OCI-LY7 (cell line): ENCODE results near the gene DNASE1L3. TPM values are rescaled to one million over a fixed set of nuclear protein-coding genes. Genes with fewer than 3 reads are reported as not detected.

Source experiments
- BruUV-seq: library from RNA; stranded (reverse); fragments of 400-500 nt; replicated peaks from 2 replicates; lab custom pipeline; 2021; lab: Mats Ljungman, UMichigan
- CTCF ChIA-PET: fragments of 300-600 bp; sonication (Branson Sonifier 250); formaldehyde crosslinking; loops from one replicate; lab custom pipeline; 2022; ENCODE audit warnings: antibody characterized with exemption; ENCODE audit not compliant: unreplicated experiment; lab: Charles Lee
- POLR2A ChIA-PET: fragments of 300-600 bp; sonication (Branson Sonifier 250); formaldehyde crosslinking; loops from one replicate; lab custom pipeline; 2022; ENCODE audit warnings: antibody characterized with exemption; lab: Charles Lee
- DNase-seq: peaks from one replicate; pipeline ENCODE4 v3.0.0-alpha.2; 2015; ENCODE audit warnings: low spot score
- H2AFZ ChIP-seq: fragments of 200-600 bp; sonication (generic), shearing (Covaris generic); 2 replicates; pipeline ENCODE4 v1.6.1; 2014; ENCODE audit warnings: mild to moderate bottlenecking, antibody characterized with exemption, low read length, moderate library complexity
- H3K27ac ChIP-seq: fragments of 200-600 bp; sonication (generic); 2 replicates; pipeline ENCODE4 v1.5.1; 2014; ENCODE audit warnings: mixed run types, low read depth, mild to moderate bottlenecking, moderate library complexity, low read length, inconsistent platforms; ENCODE audit not compliant: poor library complexity, severe bottlenecking
- H3K36me3 ChIP-seq: fragments of 200-600 bp; sonication (generic); 2 replicates; pipeline ENCODE4 v1.6.1; 2014; ENCODE audit warnings: mild to moderate bottlenecking, antibody characterized with exemption, low read length, moderate library complexity, mixed read lengths; ENCODE audit not compliant: insufficient read depth
- H3K4me1 ChIP-seq: fragments of 200-600 bp; sonication (generic); 2 replicates; pipeline ENCODE4 v1.5.1; 2014; ENCODE audit warnings: mild to moderate bottlenecking, low read length; ENCODE audit not compliant: insufficient read depth, poor library complexity, severe bottlenecking
- H3K4me2 ChIP-seq: fragments of 200-600 bp; sonication (generic); 2 replicates; pipeline ENCODE4 v1.6.1; 2014; ENCODE audit warnings: mild to moderate bottlenecking, low read length
- H3K4me3 ChIP-seq: fragments of 200-600 bp; sonication (generic); 2 replicates; pipeline ENCODE4 v1.5.1; 2014; ENCODE audit warnings: mild to moderate bottlenecking, low read depth, low read length; ENCODE audit not compliant: poor library complexity, severe bottlenecking
- H3K79me2 ChIP-seq: fragments of 200-600 bp; sonication (generic); 2 replicates; pipeline ENCODE4 v1.6.1; 2016; ENCODE audit warnings: low read depth, mild to moderate bottlenecking, low read length, moderate library complexity, mixed read lengths; ENCODE audit not compliant: insufficient read depth
- H3K9me2 ChIP-seq: fragments of 200-600 bp; sonication (generic); 2 replicates; pipeline ENCODE4 v1.6.1; 2016; ENCODE audit warnings: mild to moderate bottlenecking, low read length, mixed read lengths; ENCODE audit not compliant: insufficient read depth
- H3K9me3 ChIP-seq: fragments of 200-600 bp; sonication (generic); 2 replicates; pipeline ENCODE4 v1.6.1; 2014; ENCODE audit warnings: mild to moderate bottlenecking, mixed run types, low read length, mixed read lengths
- H4K20me1 ChIP-seq: fragments of 200-600 bp; sonication (generic); 2 replicates; pipeline ENCODE4 v1.6.1; 2014; ENCODE audit warnings: mild to moderate bottlenecking, antibody characterized with exemption, low read length, moderate library complexity, mixed read lengths; ENCODE audit not compliant: insufficient read depth
- CTCF ChIP-seq: fragments of 200-600 bp; sonication (generic); conservative IDR thresholded peaks from 2 replicates; pipeline ENCODE4 v1.5.1; 2014; ENCODE audit warnings: mild to moderate bottlenecking, antibody characterized with exemption, low read length, moderate library complexity, mixed read lengths
- EZH2phosphoT487 ChIP-seq: fragments of 200-600 bp; sonication (generic); IDR thresholded peaks from 2 replicates; pipeline ENCODE4 v1.6.1; 2018; ENCODE audit warnings: low read depth, borderline replicate concordance, mild to moderate bottlenecking, mixed run types, antibody characterized with exemption, low read length, moderate library complexity, mixed read lengths
- intact Hi-C: fragments of 100-400 bp; cut with micrococcal nuclease; formaldehyde crosslinking; loops from one replicate; pipeline ENCODE4 v1.10.0; 2022; ENCODE audit not compliant: unreplicated experiment
- total RNA-seq, 2 experiments: library from RNA; depleted of rRNA in 1 of 2; stranded (reverse); fragments of >200 nt in 1 of 2; shearing (Covaris generic) in 1 of 2; gene quantifications; 2 replicates each; pipeline ENCODE4 v1.2.3, GENCODE V29; 2014 to 2022

The DNASE1L3 gene
- total RNA-seq, 2 experiments from 2014 or later, result 1.3 TPM; not detected in 1

DNA sequence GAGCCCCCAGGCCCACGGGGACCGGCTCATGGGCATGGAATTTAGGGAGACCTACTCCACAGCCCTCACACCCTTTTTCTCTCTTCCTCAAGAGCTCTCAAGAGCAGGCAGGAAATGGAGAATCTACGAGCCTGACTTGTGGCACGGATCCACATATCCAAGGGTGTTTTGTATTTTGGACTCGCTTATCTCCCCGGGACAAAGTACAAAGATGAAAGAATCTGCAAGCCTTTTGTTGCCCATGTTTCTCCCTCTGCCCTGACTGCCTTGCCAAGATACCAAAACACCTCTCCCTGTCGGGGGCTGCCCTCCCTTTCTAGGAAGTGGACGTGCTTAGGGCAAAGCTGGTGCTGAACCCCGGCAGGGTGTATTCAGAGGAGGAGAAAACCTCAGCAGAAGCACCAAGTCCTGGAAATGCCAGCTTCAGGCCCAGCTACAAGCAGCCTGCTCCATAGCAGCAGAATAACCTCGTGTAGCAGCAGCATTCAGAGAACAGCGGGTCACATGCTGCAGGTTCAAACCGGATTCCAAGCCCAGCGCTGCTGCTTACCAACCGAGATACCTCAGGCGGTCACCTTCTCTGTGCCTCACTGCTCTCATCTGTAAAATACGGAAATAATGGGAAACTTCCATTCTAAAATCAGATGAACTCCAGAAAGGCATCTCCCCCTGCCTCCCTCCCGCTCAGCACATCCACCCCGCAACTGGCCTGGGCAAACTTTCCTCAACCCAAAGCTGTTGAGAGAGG, 35.2 kb downstream of the DNASE1L3 start:
- no peaks in the 10 kb centered on the region for H4K20me1 ChIP-seq
- no peaks in the 10 kb centered on the region for H3K36me3 ChIP-seq
- no peak overlapping the region for H3K4me2 ChIP-seq
- CTCF ChIA-PET, result no interaction called here
- H3K27ac ChIP-seq, result no peak overlapping the region
- intact Hi-C loops, result loop anchor here (2.0 to 10.0 kb wide), 4 partner anchors 42 to 357 kb away; partner anchors contain the start of gene FLNB
- H3K79me2 ChIP-seq, result no peaks in the 10 kb centered on the region
- peaks cover 15% of the 10 kb centered on the region for H3K4me1 ChIP-seq
- TF ChIP-seq CTCF (no peak), EZH2phosphoT487 (no peak)
- H3K9me2 ChIP-seq, result no peaks in the 10 kb centered on the region
- no peaks in the 10 kb centered on the region for H3K9me3 ChIP-seq
- BruUV-seq, result no TSS peak
- H3K4me3 ChIP-seq, result no peak overlapping the region
- POLR2A ChIA-PET, result no interaction called here
- H2AFZ ChIP-seq, result no peak overlapping the region
- DNase-seq, result no peak

DNA sequence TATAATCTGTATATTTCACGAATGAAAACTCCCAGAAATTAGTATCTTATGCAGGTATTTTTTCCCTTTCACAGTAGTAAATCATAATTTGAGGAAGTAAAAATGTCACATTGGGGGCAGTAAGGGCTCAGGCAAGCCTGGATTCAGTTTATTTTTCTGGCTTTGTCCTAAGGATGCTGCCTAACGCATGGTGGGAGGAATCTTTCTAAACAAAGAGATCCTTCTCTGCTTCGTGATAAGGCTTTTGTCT, 35.7 kb downstream of the DNASE1L3 start:
- Histone ChIP-seq H3K27ac (no peak overlapping the region), H3K36me3 (no peaks in the 10 kb centered on the region), H2AFZ (no peak overlapping the region), H3K4me3 (no peak overlapping the region), H3K4me2 (no peak overlapping the region), H3K79me2 (no peaks in the 10 kb centered on the region), H3K9me2 (no peaks in the 10 kb centered on the region), H3K4me1 (peaks cover 15% of the 10 kb centered on the region), H3K9me3 (no peaks in the 10 kb centered on the region), H4K20me1 (no peaks in the 10 kb centered on the region)
- intact Hi-C loops, result loop anchor here (5.0 to 10.0 kb wide), 3 partner anchors 42 to 357 kb away; no protein-coding TSS in a partner anchor
- ChIA-PET POLR2A (no interaction called here), CTCF (no interaction called here)
- BruUV-seq, result no TSS peak
- no peak for DNase-seq
- TF ChIP-seq EZH2phosphoT487, result no peak
- no peak for TF ChIP-seq CTCF

GRCh38 chr3:58173669-58174398, 36.9 kb downstream of the DNASE1L3 start:
- no peaks in the 10 kb centered on the region for H3K9me3 ChIP-seq
- DNase-seq, result peak; percentile 58
- no peak overlapping the region for H3K27ac ChIP-seq
- no TSS peak for BruUV-seq
- no peak for TF ChIP-seq EZH2phosphoT487
- TF ChIP-seq CTCF, result peak; percentile 71
- H3K36me3 ChIP-seq, result no peaks in the 10 kb centered on the region
- intact Hi-C loops, result loop anchor here (10.0 kb wide), 1 partner anchor 241 kb away; no protein-coding TSS in a partner anchor
- ChIA-PET POLR2A (interaction anchor here (0.5 kb wide), 1 partner anchor 60 kb away, joined by 3 read pairs; no protein-coding TSS in a partner anchor), CTCF (no interaction called here)
- no peaks in the 10 kb centered on the region for H4K20me1 ChIP-seq
- H3K79me2 ChIP-seq, result no peaks in the 10 kb centered on the region
- H3K4me2 ChIP-seq, result no peak overlapping the region
- no peaks in the 10 kb centered on the region for H3K9me2 ChIP-seq
- H3K4me3 ChIP-seq, result no peak overlapping the region
- H3K4me1 ChIP-seq, result peaks cover 11% of the 10 kb centered on the region
- no peak overlapping the region for H2AFZ ChIP-seq
